BJ (cell line): ENCODE results near the gene MYO7B. TPM values are rescaled to one million over a fixed set of nuclear protein-coding genes. Genes with fewer than 3 reads are reported as not detected.

Experiments
- CTCF ChIA-PET: fragments of 350-600 bp; formaldehyde crosslinking; extraction: SDS; loops from one replicate; lab custom pipeline; 2021; ENCODE audit warnings: antibody characterized with exemption, inconsistent platforms; lab: Yijun Ruan, JAX
- POLR2A ChIA-PET: fragments of 300-600 bp; sonication (Branson Sonifier 250); formaldehyde crosslinking; extraction: SDS; loops from one replicate; lab custom pipeline; 2021; ENCODE audit warnings: antibody characterized with exemption; lab: Charles Lee
- DNase-seq: peaks from one replicate; pipeline ENCODE4 v3.0.0-alpha.2; 2011; ENCODE audit warnings: low read depth
- H3K27me3 ChIP-seq: 2 replicates; pipeline ENCODE4 v1.6.0; 2011; ENCODE audit warnings: low read length; ENCODE audit not compliant: control insufficient read depth, insufficient read depth
- H3K36me3 ChIP-seq: 2 replicates; pipeline ENCODE4 v1.5.1; 2011; ENCODE audit warnings: low read length; ENCODE audit not compliant: control insufficient read depth, insufficient read depth
- H3K4me3 ChIP-seq: 2 replicates; pipeline ENCODE4 v1.5.1; 2011; ENCODE audit warnings: low read depth, mild to moderate bottlenecking, control low read depth, low read length
- polyA plus RNA-seq: library from polyadenylated mRNA; depleted of rRNA; stranded (reverse); fragments of >200 nt; gene quantifications from 2 replicates; pipeline ENCODE4 v1.2.3, GENCODE V29; 2011
- TF ChIP-seq, protein P1 (sequence below): IDR thresholded peaks from 2 replicates; pipeline ENCODE4 v1.5.1; 2011; ENCODE audit warnings: low read depth, mild to moderate bottlenecking, control low read depth, inconsistent platforms, low read length, moderate library complexity; ENCODE audit not compliant: insufficient read depth

Gene MYO7B
- polyA plus RNA-seq, 1 experiment: 0.36 TPM

GRCh38 chr2:127577208-127577475 is 41.7 kb downstream of the MYO7B start:
- TF ChIP-seq, protein P1, sequence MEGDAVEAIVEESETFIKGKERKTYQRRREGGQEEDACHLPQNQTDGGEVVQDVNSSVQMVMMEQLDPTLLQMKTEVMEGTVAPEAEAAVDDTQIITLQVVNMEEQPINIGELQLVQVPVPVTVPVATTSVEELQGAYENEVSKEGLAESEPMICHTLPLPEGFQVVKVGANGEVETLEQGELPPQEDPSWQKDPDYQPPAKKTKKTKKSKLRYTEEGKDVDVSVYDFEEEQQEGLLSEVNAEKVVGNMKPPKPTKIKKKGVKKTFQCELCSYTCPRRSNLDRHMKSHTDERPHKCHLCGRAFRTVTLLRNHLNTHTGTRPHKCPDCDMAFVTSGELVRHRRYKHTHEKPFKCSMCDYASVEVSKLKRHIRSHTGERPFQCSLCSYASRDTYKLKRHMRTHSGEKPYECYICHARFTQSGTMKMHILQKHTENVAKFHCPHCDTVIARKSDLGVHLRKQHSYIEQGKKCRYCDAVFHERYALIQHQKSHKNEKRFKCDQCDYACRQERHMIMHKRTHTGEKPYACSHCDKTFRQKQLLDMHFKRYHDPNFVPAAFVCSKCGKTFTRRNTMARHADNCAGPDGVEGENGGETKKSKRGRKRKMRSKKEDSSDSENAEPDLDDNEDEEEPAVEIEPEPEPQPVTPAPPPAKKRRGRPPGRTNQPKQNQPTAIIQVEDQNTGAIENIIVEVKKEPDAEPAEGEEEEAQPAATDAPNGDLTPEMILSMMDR: no peak
- no peak for DNase-seq
- H3K36me3 ChIP-seq: no peaks in the 10 kb centered on the region
- POLR2A ChIA-PET: no interaction called here
- CTCF ChIA-PET: interaction anchor here (3.9 kb wide), 1 partner anchor 14 kb away, joined by 20 read pairs; no protein-coding TSS in a partner anchor
- H3K27me3 ChIP-seq: peaks cover 4% of the 10 kb centered on the region
- H3K4me3 ChIP-seq: no peak overlapping the region

DNA sequence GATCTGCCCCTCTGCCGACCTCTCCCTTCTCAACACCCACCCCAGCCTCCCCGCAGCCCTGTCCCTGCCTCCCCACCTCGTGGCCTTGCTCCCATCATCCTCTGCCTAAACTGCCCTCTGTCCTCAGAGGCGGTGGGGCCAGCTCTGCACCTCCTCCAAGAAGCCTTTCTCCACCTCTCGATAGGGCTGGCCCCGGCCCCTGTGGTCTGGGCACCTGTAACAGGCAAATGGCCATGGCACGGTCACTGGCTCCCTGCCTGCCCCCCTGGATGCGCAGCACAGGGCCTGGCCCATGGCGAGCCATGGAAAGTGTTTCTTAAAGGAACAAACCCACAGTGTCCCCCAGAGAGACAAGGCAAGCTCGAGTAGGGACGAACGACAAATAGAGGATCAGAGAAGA is 42.0 kb downstream of the MYO7B start:
- H3K4me3 ChIP-seq: no peak overlapping the region
- H3K27me3 ChIP-seq: peaks cover 4% of the 10 kb centered on the region
- no peak for DNase-seq
- CTCF ChIA-PET: interaction anchor here (3.9 kb wide), 1 partner anchor 14 kb away, joined by 20 read pairs; no protein-coding TSS in a partner anchor
- POLR2A ChIA-PET: no interaction called here
- TF ChIP-seq, protein P1: no peak
- H3K36me3 ChIP-seq: no peaks in the 10 kb centered on the region

DNA sequence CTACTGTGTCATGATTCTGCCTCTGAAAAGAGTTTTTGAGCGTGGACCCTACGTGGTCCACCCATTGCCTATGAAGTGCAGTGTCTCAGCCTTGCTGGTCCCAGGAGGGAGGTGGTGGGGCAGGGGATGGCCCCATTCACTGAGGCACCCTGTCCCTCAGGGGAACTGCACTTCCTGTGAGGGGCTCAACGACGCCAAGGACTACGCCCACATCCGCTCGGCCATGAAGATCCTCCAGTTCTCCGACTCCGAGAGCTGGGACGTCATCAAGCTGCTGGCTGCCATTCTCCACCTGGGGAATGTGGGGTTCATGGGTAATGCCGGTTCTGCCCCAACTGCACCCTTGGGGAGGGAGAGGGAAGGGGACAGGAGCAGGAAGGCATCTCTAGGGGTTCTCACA is 42.5 kb downstream of the MYO7B start:
- Histone ChIP-seq H3K27me3 (peaks cover 4% of the 10 kb centered on the region), H3K4me3 (no peak overlapping the region), H3K36me3 (no peaks in the 10 kb centered on the region)
- CTCF ChIA-PET: interaction anchor here (3.9 kb wide), 1 partner anchor 13 kb away, joined by 20 read pairs; no protein-coding TSS in a partner anchor
- DNase-seq: no peak
- TF ChIP-seq, protein P1: no peak
- POLR2A ChIA-PET: no interaction called here

GRCh38 chr2:127578411-127578810 is 42.9 kb downstream of the MYO7B start:
- Histone ChIP-seq H3K4me3 (no peak overlapping the region), H3K27me3 (peaks cover 3% of the 10 kb centered on the region), H3K36me3 (no peaks in the 10 kb centered on the region)
- POLR2A ChIA-PET: no interaction called here
- DNase-seq: no peak
- CTCF ChIA-PET: interaction anchor here (1.5 to 3.9 kb wide), 2 partner anchors 13 to 72 kb away, joined by 5 to 20 read pairs; no protein-coding TSS in a partner anchor
- TF ChIP-seq, protein P1: no peak

GRCh38 chr2:127579231-127579630 is 43.7 kb downstream of the MYO7B start:
- no peak overlapping the region for H3K4me3 ChIP-seq
- H3K27me3 ChIP-seq: peaks cover 3% of the 10 kb centered on the region
- DNase-seq: no peak
- ChIA-PET CTCF (interaction anchor here (0.8 to 3.9 kb wide), 3 partner anchors 12 to 71 kb away, joined by 3 to 20 read pairs (median 5); no protein-coding TSS in a partner anchor), POLR2A (no interaction called here)
- no peaks in the 10 kb centered on the region for H3K36me3 ChIP-seq
- TF ChIP-seq, protein P1: no peak
